Fibroblast of skin of left biceps (primary cell): ENCODE data around the gene GNG8.
A peak's percentile ranks its signal among the peaks of the same experiment; 100 is the strongest.

ENCODE experiments used
- DNase-seq, 2 experiments: peaks; one replicate each; pipeline ENCODE4 v3.0.0-alpha.2; 2013; ENCODE audit warnings: low read depth in 2 of 2

GNG8 gene

DNA sequence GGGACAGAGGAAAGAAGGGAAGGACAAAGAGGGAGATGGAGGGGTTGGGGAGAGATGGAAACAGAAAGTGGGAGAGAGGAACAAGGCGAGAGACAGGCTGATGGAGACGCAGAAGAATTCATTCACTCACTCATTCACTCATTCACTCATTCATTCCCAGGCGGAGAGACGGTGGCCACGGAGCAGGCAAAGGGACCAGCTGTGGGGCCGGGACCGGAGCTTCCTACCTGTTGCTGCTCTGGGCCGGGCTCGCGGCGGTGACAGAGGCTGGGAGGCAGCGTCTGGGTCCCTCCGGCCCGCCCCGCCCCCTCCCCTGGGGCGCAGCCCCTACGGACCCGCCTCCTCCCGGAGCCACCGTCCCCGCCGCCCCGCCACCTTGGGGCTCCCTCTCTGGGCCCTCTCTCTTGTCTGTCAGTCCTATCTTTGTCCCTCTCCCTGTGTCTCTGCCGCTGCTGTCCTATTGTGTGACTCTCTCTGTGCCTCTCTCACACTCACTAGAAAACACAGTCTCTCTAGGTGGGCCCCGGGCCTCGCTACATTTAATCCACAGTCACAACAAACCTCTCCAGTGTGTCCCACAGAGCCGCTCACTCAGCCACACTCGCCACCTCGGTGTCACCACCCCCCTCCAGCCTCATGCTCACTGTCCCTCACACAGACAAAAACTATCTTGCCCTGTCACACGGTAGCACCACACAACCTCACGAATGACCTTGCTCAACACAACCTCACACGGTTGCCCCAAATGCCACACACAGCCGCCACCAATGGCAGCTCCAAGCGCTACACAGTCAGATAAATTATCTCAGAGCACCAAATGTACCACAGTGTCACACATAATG is at the start of gene GNG8:
GNG8 (minus strand) TSS at position 283 of the 842 bp plus-strand sequence. CDS start 1,520 bp downstream, outside the sequence.
- DNase-seq, result no peak

DNA sequence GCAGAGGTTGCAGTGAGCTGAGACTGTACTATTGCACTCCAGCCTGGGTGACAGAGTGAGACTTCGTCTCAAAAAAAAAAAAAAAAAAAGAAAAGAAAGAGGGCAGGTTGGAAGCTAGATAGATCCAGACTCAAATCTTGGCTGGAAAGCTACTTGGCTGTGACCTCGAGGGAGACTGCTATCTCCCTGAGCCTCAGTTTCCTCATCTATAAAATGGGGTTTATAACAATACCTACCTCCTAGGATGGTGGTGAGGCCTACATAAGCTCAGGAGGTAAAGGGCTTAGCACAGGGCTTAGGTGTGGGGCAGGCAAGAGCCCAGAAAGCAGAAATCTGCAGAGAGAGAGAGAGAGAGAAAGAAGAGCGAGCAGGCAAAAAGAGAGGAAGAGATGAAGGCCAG is 49.2 kb upstream of the GNG8 start:
- DNase-seq, result no peak

- DNase-seq, result no peak
Measured at GRCh38 chr19:46678110-46678732, 42.2 kb upstream of the GNG8 start.

DNA sequence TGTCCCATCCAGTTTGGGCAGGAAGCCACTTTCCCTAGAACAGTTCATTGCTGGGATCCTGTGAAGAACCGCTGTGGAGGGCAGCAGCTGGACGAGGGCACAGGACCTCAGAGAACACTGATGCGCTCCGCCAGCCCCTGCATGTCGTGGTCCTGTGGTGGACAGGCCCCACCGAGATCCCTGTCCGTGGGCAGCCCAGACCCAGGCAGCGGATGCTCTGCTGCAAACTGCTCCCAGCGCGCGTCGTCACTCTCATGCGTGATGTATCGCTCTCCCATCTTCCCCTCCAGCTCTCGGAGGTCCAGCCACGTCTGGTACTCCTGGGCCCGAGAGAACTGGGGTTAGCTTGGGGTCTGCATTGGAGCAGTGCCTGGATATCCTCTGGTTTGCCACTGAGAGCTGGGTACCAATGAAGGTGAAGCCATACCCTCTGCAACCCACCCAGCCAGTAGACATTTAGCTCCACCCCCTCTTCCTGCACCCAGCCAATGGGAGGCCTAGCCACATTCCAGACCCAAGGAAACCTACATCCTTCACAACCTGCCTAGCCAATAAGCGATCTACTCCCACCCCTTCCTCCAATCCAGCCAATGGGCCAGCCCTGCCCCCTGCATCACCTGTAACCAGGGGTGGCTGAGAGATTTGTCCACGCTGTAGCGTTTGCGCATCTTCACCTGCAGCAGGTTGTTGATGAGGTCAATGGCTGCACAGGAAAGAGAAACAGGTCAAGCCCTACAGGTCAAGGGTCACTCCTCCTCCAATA is 38.6 kb upstream of the GNG8 start:
- no peak for DNase-seq

DNA sequence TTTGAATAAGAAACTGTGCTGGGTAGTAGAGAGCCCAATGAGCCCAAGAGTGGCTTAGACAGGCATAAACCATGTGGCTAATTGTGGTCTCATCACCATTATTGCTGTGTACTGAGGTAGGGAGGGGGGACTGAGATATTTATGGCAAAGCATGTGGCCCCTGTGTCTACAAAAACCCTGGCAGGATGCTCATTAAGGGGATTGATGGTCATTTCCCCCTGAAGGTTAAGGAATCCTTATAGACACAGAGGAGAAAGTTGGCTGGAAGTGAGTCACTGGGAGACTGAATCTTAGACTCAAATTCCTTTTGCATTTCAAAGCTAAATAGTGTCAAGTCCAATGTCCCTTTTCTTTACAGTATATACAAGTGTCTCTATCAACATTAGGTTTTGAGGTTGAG is 34.8 kb upstream of the GNG8 start:
- DNase-seq, result no peak

DNA sequence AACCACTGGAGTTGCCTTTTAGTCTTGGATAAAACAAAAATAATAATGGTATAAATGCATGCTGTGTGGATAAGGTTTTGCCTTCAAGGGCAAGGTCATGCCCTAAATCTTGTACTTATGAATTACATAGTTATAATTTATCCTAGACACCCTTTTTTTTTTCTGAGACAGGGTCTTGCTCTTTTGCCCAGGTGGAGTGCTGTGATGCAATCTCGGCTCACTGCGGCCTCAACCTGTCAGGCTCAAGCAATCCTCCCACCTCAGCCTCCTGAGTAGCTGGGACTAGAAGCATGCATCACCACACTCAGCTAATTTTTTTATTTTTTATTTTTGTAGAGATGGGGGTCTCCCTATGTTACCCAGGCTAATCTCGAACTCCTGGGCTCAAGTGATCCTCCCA is 32.7 kb upstream of the GNG8 start:
- DNase-seq, result no peak

DNA sequence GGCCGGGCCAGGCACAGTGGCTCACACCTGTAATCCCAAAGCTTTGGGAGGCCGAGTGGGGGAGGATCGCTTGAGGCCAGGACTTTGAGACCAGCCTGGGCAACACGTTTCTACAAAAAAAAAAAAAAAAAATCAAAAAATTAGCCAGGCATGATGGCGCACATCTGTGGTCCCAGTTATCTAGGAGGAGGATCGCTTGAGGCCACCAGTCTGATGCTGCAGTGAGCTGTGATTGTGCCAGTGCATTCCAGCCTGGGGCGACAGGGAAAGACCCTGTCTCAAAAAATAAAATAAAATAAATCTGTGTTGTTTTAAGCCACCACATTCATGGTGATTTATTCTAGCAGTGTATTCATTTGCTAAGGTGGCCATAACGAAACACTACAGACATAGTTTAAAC is 29.1 kb upstream of the GNG8 start:
- DNase-seq, result no peak

- DNase-seq, result peak; percentile 58 to 60
Measured at GRCh38 chr19:46661735-46662592, 26.0 kb upstream of the GNG8 start.

DNA sequence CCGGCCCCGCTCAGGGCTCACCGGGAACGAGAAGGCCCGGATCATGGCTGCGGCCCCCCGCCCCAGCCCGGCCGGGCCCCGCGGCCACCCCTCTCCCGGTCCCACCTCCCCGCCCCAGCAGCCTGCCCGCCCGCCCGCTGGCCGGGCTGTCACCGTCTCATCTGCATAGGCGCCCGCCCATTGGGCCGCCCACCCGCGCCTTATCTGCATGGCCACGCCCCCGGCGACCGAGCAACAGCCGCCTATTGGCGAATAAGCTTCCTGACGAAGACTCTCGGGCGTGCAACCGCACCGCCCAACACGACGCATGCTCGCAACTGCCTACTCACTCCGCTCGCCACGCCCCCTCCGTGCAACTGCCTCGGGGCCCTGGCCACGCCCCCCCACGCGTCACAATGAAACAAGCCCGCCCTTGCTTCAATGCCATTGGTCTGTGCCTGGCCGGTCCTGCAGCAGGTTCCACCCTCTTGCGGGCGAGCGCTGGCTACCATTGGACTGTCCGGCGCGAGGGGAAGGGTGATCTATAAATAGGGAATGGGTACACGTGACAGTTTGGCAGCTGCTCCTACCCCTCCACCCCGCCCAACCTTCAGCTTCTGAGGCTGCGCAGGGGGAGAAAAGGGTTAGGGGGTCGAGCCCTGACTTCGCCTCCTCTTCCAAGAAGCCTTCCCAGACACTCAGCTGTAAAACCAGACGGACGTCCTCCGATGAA is 25.2 kb upstream of the GNG8 start, which contains the start of gene DACT3:
DACT3 (minus strand) TSS at position 163 of the 712 bp plus-strand sequence; CDS start at position 45, 118 bp downstream.
- peak; percentile 99 for DNase-seq

GRCh38 chr19:46660551-46661019 is 24.6 kb upstream of the GNG8 start:
- no peak for DNase-seq

DNA sequence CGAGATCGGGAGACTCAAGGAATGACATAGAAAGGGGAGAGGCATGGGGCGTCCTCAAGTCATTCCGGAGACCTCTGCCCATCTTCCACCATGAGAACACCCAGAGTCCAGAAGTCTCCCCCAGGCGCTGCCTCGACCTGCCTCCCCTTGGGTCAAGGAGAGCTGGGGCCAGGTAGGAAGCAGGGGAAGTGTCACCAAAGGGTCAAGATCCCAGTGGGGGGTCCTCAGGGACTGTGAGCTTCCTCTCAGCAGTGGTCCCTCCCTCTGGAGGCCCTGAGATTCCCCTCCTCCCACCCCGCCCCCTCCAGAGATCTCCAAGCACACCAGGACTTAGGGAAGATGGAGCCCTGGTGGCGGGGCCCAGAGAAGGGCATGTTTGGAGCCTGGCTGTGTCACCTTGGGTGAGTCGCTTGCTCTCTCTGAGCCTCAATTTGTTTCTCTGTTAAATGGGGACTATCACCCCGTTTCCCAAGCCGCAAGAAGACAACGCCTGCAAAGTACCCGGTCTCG is 24.1 kb upstream of the GNG8 start:
- no peak for DNase-seq

DNA sequence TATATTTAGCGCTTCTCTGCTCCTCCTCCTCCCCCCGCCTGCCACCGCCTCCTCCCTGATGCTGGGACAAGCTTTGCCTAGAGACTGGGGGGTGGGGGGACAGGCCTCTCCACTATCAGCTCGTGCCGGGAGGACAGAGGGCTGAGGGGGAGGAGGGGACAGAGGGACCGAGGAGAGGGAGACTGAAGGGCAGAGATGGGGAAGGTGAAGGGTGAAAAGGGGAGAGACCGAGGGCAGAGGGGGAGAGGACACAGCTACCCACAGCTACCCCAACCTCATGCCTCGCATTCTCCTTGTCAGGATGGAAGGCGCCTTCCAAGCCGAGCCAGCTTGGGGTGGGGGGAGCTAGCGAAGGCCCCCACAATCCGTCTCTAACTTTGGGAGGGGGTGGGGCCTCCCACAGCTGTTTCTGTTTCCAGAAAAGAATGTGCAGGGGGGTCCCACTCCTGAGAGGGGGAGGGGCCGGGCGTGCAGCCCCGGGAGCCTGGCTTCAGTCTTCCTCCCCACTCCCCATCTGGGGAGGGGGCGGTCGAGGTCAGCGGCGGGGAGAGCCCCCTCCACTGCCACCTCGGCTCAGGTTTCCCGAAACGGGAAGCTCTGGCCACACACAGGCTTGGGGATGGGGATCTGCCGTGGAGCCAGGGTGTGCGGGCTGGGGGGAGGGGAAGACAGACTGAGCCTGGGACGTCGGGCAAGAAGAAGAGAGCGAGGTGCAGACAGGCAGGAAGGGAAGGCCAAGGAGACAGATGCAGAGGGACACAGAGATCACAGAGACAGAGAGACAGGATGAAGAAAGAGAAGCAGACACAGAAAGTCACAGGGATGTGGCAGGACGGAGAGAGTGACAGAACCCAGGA is 23.4 kb upstream of the GNG8 start:
- no peak for DNase-seq

DNA sequence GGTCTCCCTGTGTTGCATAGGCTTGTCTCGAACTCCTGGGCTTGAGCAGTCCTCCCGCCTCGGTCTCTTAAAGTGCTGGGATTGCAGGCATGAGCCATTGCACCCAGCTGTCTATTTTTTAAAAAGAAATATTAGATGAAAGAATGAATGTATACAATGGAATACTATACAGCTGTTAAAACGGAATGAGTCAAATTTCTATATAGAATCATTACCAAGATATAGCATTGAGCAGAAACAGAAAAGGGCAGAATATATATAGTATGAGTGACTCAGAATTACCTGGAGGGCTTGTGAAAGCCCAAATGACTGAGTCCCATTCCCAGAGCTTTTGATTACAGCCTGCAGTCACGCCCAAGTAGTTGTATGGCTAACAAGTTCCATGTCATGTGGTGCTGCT is 20.5 kb upstream of the GNG8 start:
- no peak for DNase-seq

DNA sequence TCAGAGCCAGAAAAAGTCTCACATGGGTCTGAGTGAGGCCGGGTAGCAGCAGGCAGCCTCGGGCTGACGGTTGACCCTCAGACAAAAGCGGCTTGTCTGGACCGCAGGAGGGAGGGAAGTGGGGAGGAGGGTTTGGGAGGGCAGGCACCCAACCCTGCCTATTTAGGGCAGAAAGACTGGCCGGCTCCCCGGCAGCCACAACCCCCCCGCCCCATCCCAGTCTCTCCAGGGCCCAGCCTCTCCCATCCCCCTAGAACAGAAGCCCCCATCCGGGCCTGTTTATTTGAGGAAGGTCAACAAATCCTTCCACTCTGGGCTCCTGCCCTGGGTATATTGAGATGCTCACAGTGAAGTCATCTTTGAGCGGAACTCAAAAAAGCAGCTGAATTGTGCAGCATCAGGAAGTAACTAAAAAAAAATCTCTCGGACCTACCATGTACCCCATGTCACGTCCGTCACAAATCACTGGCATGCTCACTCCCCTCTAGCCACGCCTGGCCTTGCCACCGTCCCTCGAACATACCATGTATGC is 18.7 kb upstream of the GNG8 start:
- DNase-seq, result no peak

DNA sequence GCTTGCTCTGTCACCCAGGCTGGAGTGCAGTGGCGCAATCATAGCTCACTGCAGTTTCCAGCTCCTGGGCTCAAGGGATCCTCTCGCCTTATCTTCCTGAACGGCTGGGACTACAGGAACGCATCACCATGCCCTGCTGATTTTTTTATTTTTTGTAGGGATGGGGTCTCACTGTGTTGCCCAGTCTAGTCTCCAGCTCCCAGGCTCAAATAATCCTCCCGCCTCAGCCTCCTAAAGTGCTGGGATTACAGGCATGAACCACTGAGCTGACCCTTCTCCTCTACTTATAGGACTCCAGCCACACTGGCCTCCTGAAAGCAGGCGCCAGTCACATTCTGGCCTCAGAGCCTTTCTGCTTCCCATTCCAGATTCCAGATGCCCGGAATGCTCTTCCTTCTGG is 14.4 kb upstream of the GNG8 start:
- DNase-seq, result no peak

DNA sequence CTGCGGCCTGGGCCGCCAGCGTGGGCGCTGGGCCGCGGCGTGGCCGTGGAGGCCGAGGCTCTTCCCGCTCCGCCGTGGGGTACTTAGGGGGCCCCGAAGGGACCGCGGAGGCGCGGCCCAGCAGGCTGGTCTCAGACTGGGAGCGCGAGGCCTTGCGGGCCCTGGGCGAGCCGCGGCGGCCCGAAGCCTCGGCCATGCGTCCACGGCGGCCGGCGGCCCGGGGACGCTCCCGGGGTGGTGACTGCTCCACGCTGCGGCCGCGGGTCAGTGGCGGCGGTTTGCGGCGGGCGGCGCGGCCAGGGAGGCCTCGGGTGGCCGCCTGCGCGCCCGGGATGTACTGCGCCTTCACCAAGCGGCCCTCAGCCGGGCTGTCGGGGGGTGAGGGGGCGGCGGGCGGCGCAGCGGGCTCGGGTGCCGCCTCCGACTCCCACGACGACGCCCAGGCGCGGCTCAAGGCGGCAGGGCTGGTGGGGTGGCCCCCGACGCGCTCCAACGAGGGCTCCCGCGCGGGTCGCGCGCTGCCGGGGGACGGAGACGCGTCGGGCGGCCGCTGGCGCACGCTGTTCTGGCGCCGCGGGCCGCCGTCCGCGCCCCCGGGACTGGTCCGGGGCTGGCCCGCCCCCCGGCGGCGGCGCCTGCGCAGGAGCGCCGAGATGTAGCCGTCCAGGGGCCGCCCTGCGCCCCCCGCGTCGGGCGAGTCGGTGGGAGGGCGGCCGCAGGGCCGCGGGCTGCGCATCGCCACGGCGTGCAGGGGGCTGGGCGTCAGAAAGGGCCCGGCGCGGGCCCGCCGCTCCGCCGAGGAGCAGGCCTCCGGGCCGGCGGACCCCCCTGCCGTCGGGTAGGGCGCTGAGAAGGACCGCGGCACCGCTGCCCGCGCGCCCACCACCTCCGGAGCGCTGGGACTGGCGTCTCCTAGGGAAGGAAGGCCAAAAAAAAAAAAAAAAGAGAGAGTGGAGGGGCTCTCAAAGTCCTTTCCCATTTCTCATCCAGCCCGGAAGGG is 13.3 kb upstream of the GNG8 start:
- DNase-seq, result no peak

- DNase-seq, result no peak
Measured at GRCh38 chr19:46648060-46648960, 12.3 kb upstream of the GNG8 start.
